Mucosa of descending colon (tissue), 3 donors: ENCODE results near the gene PIEZO2. TPM values are rescaled to one million over a fixed set of nuclear protein-coding genes. Genes with fewer than 3 reads are reported as not detected.
"Not testable (repeated sequence)": the region's sequence is repeated elsewhere in the genome, so short reads cannot be mapped to it uniquely, and the experiment has no call there.

ENCODE experiments used
- ATAC-seq: fragments of 200-7000 bp; cut with Tn5 transposase; one replicate; pipeline ENCODE4 v1.9.1; 2020; ENCODE audit warnings: mild to moderate bottlenecking, moderate library complexity
- DNase-seq, 3 donors: peaks; one replicate each; pipeline ENCODE4 v3.0.0-alpha.2; 2020
- H3K36me3 ChIP-seq: fragments of 200-600 bp; one replicate; pipeline ENCODE4 v1.8.0; 2021; ENCODE audit warnings: low read depth, mild to moderate bottlenecking
- H3K4me1 ChIP-seq: fragments of 200-600 bp; one replicate; pipeline ENCODE4 v1.8.0; 2021; ENCODE audit warnings: low read depth, mild to moderate bottlenecking
- H3K4me3 ChIP-seq: fragments of 200-600 bp; one replicate; pipeline ENCODE4 v1.8.0; 2021; ENCODE audit warnings: mild to moderate bottlenecking
- H3K9me3 ChIP-seq: fragments of 200-600 bp; one replicate; pipeline ENCODE4 v1.8.0; 2021; ENCODE audit warnings: mild to moderate bottlenecking
- CTCF ChIP-seq: fragments of 200-600 bp; IDR thresholded peaks from one replicate; pipeline ENCODE4 v1.8.0; 2022; ENCODE audit warnings: antibody characterized with exemption, mild to moderate bottlenecking
- intact Hi-C, 2 donors: fragments of 100-400 bp; cut with DNase I in 1 of 2; cut with micrococcal nuclease in 1 of 2; formaldehyde crosslinking; loops; one replicate each; pipeline versions ENCODE4 v1.11.0 to v1.11.1; 2022; cut with DNase I, micrococcal nuclease
- total RNA-seq, 3 donors: library from RNA; stranded (reverse); fragmentation: NEBNext Ultra II Directional in 2 of 3; extraction: Animal tissue kit (Norgen Biotek cat#: 25700) in 2 of 3; gene quantifications; one replicate each; pipeline versions ENCODE4 v1.2.1 to v1.2.4, GENCODE V29; 2021 to 2023
- donor health status: DM: no; HTN: no; CAD: no; lungs with moderate emphysema.
- donor health status: DM: no; HTN: no; CAD: no.
- donor health status: DM: no; HTN: yes; CAD: no.

PIEZO2 gene
- total RNA-seq, 3 donors from 2014 or later, result 1.0 to 18.9 (median 1.4) TPM

GRCh38 chr18:10923551-10924070 lies 225.8 kb downstream of the PIEZO2 start:
- no peak for TF ChIP-seq CTCF
- H3K4me1 ChIP-seq, result no peaks in the 10 kb centered on the region
- H3K36me3 ChIP-seq, result no peaks in the 10 kb centered on the region
- H3K9me3 ChIP-seq, result no peaks in the 10 kb centered on the region
- no peak overlapping the region for H3K4me3 ChIP-seq
- ATAC-seq (no peak), DNase-seq (no peak)
- intact Hi-C loops, result no loop called here

GRCh38 chr18:10923141-10923540 lies 226.2 kb downstream of the PIEZO2 start:
- no peak for ATAC-seq
- H3K9me3 ChIP-seq, result no peaks in the 10 kb centered on the region
- H3K36me3 ChIP-seq, result no peaks in the 10 kb centered on the region
- TF ChIP-seq CTCF, result no peak
- no peak overlapping the region for H3K4me3 ChIP-seq
- H3K4me1 ChIP-seq, result no peaks in the 10 kb centered on the region
- intact Hi-C loops, result no loop called here
- DNase-seq, result no peak

GRCh38 chr18:10922712-10923111 lies 226.7 kb downstream of the PIEZO2 start:
- intact Hi-C loops, result not testable (repeated sequence)

GRCh38 chr18:10920309-10920708 lies 229.1 kb downstream of the PIEZO2 start:
- intact Hi-C loops, H3K9me3 ChIP-seq, H3K4me1 ChIP-seq, DNase-seq, H3K36me3 ChIP-seq, ATAC-seq, H3K4me3 ChIP-seq: not testable (repeated sequence)

More at GRCh38 chr18:10922712-10923111, 226.7 kb downstream of the PIEZO2 start:
- not testable (repeated sequence) for ATAC-seq, H3K9me3 ChIP-seq, H3K4me1 ChIP-seq, DNase-seq, H3K4me3 ChIP-seq, H3K36me3 ChIP-seq

GRCh38 chr18:10919851-10920250 lies 229.5 kb downstream of the PIEZO2 start:
- intact Hi-C loops, result no loop called here
- Histone ChIP-seq H3K36me3 (no peaks in the 10 kb centered on the region), H3K4me3 (no peak overlapping the region), H3K4me1 (no peaks in the 10 kb centered on the region), H3K9me3 (peaks cover 4% of the 10 kb centered on the region)
- ATAC-seq, result no peak
- TF ChIP-seq CTCF, result no peak
- DNase-seq, result no peak

GRCh38 chr18:10916865-10917264 lies 232.5 kb downstream of the PIEZO2 start:
- H3K36me3 ChIP-seq, result no peaks in the 10 kb centered on the region
- intact Hi-C loops, result no loop called here
- no peak for DNase-seq
- ATAC-seq, result no peak
- H3K4me3 ChIP-seq, result no peak overlapping the region
- no peaks in the 10 kb centered on the region for H3K4me1 ChIP-seq
- TF ChIP-seq CTCF, result no peak
- peaks cover 4% of the 10 kb centered on the region for H3K9me3 ChIP-seq

- no peak for ATAC-seq
- no peak for TF ChIP-seq CTCF
- H3K36me3 ChIP-seq, result no peaks in the 10 kb centered on the region
These were observed 233.0 kb downstream of the PIEZO2 start for GRCh38 chr18:10916387-10916786.

GRCh38 chr18:10915748-10916147 lies 233.6 kb downstream of the PIEZO2 start:
- intact Hi-C loops, H3K4me1 ChIP-seq, H3K4me3 ChIP-seq, DNase-seq, H3K36me3 ChIP-seq, ATAC-seq, H3K9me3 ChIP-seq: not testable (repeated sequence)

More at GRCh38 chr18:10916387-10916786, 233.0 kb downstream of the PIEZO2 start:
- H3K4me3 ChIP-seq, result no peak overlapping the region
- DNase-seq, result no peak
- intact Hi-C loops, result no loop called here
- H3K9me3 ChIP-seq, result peaks cover 4% of the 10 kb centered on the region
- no peaks in the 10 kb centered on the region for H3K4me1 ChIP-seq

GRCh38 chr18:10914610-10915009 lies 234.8 kb downstream of the PIEZO2 start:
- H3K9me3 ChIP-seq, H3K4me3 ChIP-seq, intact Hi-C loops, H3K36me3 ChIP-seq, DNase-seq, H3K4me1 ChIP-seq, ATAC-seq: not testable (repeated sequence)
